Kidney (tissue), 14 donors: Measurements from ENCODE around the gene TSGA10IP. TPM values are rescaled to one million over a fixed set of nuclear protein-coding genes. Genes with fewer than 3 reads are reported as not detected.
A peak's percentile ranks its signal among the peaks of the same experiment; 100 is the strongest.

Source experiments
- DNase-seq, 5 donors: peaks; one replicate each; pipeline ENCODE4 v3.0.0-alpha.2; 2013 to 2020
- FAIRE-seq: peaks from 2 replicates; lab custom pipeline; 2012; peaks lifted over from hg19 to GRCh38; lab: Jason Lieb, UNC
- H3K27ac ChIP-seq, 2 donors: one replicate each; pipeline ENCODE4 v1.7.0; 2013; ENCODE audit warnings: low read depth in 2 of 2, low read length in 2 of 2, inconsistent platforms in 1 of 2
- H3K27me3 ChIP-seq: one replicate; pipeline ENCODE4 v1.7.1; 2013; ENCODE audit warnings: low read length, inconsistent platforms; ENCODE audit not compliant: control insufficient read depth, insufficient read depth
- H3K36me3 ChIP-seq, 3 donors: one replicate each; pipeline versions ENCODE4 v1.7.0 to v1.7.1; 2013; ENCODE audit warnings: low read length in 3 of 3, control low read depth in 1 of 3, inconsistent platforms in 1 of 3; ENCODE audit not compliant: insufficient read depth in 3 of 3, control insufficient read depth in 2 of 3
- H3K4me1 ChIP-seq, 3 donors: one replicate each; pipeline versions ENCODE4 v1.7.0 to v1.7.1; 2013; ENCODE audit warnings: low read length in 3 of 3, inconsistent platforms in 1 of 3, low read depth in 1 of 3; ENCODE audit not compliant: control insufficient read depth in 2 of 3, insufficient read depth in 2 of 3
- H3K4me3 ChIP-seq, 3 donors: one replicate each; pipeline versions ENCODE4 v1.7.0 to v1.8.1; 2013; ENCODE audit warnings: low read length in 3 of 3, control low read depth in 1 of 3, inconsistent platforms in 1 of 3
- H3K9ac ChIP-seq, 3 donors: one replicate each; pipeline versions ENCODE4 v1.7.0 to v1.7.1; 2013; ENCODE audit warnings: low read length in 3 of 3, control low read depth in 1 of 3, inconsistent platforms in 1 of 3
- H3K9me3 ChIP-seq, 3 donors: one replicate each; pipeline versions ENCODE4 v1.7.0 to v1.7.1; 2013; ENCODE audit warnings: low read length in 3 of 3, control low read depth in 1 of 3, inconsistent platforms in 1 of 3; ENCODE audit not compliant: control insufficient read depth in 2 of 3, insufficient read depth in 1 of 3
- CTCF ChIP-seq: IDR thresholded peaks from 3 replicates; pipeline ENCODE4 v1.5.1; 2012; ENCODE audit warnings: mild to moderate bottlenecking, moderate library complexity, borderline replicate concordance; ENCODE audit not compliant: insufficient read depth; ENCODE audit errors: extremely low read depth
- intact Hi-C: fragments of 100-400 bp; cut with DNase I; formaldehyde crosslinking; loops from one replicate; pipeline ENCODE4 v1.11.1; 2022
- polyA plus RNA-seq: library from polyadenylated mRNA; stranded (reverse); fragments of 350-450 nt; fragmentation: Illumina TruSeq; extraction: RNeasy Lipid Tissue Mini Kit (QIAGEN cat#74804); gene quantifications from one replicate; pipeline ENCODE4 v1.2.3, GENCODE V29; 2014; ENCODE audit warnings: low read depth, low replicate concordance; ENCODE audit not compliant: insufficient read depth
- total RNA-seq: library from RNA; stranded (reverse); fragmentation: NEBNext Ultra II Directional; extraction: Animal tissue kit (Norgen Biotek cat#: 25700); gene quantifications from one replicate; pipeline ENCODE4 v1.2.1, GENCODE V29; 2021
- donor health status: control.
- donor health status: control.
- donor health status: control.
- donor health status: control.
- donor health status: control.
- donor health status: DM: yes; HTN: yes; CAD: no.
- donor health status: Normal renal cell carcinoma (clear cell type).

The TSGA10IP gene
- total and polyA plus RNA-seq, 2 donors from 2014 or later, result not detected

DNA sequence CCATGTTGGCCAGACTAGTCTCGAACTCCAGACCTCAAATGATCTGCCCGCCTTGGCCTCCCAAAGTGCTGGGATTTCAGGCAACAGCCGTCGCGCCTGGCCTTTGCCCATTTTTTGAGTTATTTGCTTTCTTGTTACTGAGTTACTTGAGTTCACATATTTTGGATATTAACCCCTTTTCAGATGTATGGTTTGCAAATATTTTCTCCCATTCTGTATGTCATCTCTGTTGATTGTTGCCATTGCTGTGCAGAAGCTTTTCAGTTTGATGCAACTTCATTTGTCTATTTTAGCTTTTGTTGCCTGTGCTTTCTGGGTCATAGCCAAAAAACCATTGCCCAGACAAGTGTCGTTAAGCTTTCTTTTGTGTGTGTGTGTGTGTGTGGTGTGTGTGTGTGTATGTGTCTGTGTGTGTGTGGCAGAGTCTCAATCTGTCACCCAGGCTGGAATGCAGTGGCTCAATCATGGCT is 6.8 kb downstream of the TSGA10IP start:
- H3K9ac ChIP-seq, result no peak overlapping the region

GRCh38 chr11:65953471-65953870 is 8.2 kb downstream of the TSGA10IP start:
- no peaks in the 10 kb centered on the region for H3K36me3 ChIP-seq
- H3K27me3 ChIP-seq, result no peaks in the 10 kb centered on the region
- no peak overlapping the region for H3K4me3 ChIP-seq
- no peak overlapping the region for H3K9ac ChIP-seq
- DNase-seq (peak in 1 of 5 donors; percentile 68), FAIRE-seq (no peak)
- no peaks in the 10 kb centered on the region for H3K9me3 ChIP-seq
- H3K4me1 ChIP-seq, result no peaks in the 10 kb centered on the region
- H3K27ac ChIP-seq, result no peak overlapping the region
- TF ChIP-seq CTCF, result no peak
- intact Hi-C loops, result no loop called here

More for the DNA sequence above, 6.8 kb downstream of the TSGA10IP start:
- H3K4me1 ChIP-seq, result no peaks in the 10 kb centered on the region
- TF ChIP-seq CTCF, result no peak
- no peaks in the 10 kb centered on the region for H3K9me3 ChIP-seq
- FAIRE-seq (no peak), DNase-seq (peak in 1 of 5 donors; percentile 27)
- H3K27me3 ChIP-seq, result no peaks in the 10 kb centered on the region
- no peak overlapping the region for H3K4me3 ChIP-seq
- no peaks in the 10 kb centered on the region for H3K36me3 ChIP-seq
- no peak overlapping the region for H3K27ac ChIP-seq
- intact Hi-C loops, result no loop called here

GRCh38 chr11:65954771-65955170 is 9.5 kb downstream of the TSGA10IP start:
- no peak for FAIRE-seq
- intact Hi-C loops, result no loop called here
- TF ChIP-seq CTCF, result no peak

GRCh38 chr11:65958291-65958690 is 13.0 kb downstream of the TSGA10IP start:
- no peaks in the 10 kb centered on the region for H3K9me3 ChIP-seq
- H3K4me3 ChIP-seq, result no peak overlapping the region
- no peak overlapping the region for H3K9ac ChIP-seq
- DNase-seq (no peak), FAIRE-seq (no peak)
- TF ChIP-seq CTCF, result no peak
- no peaks in the 10 kb centered on the region for H3K27me3 ChIP-seq
- no peak overlapping the region for H3K27ac ChIP-seq
- H3K36me3 ChIP-seq, result no peaks in the 10 kb centered on the region
- H3K4me1 ChIP-seq, result peaks cover 3 to 10% (median 9%) of the 10 kb centered on the region in 3 donors
- intact Hi-C loops, result no loop called here

More at GRCh38 chr11:65954771-65955170, 9.5 kb downstream of the TSGA10IP start:
- Histone ChIP-seq H3K9ac (no peak overlapping the region), H3K27me3 (no peaks in the 10 kb centered on the region), H3K9me3 (no peaks in the 10 kb centered on the region), H3K36me3 (no peaks in the 10 kb centered on the region), H3K4me1 (no peaks in the 10 kb centered on the region), H3K4me3 (no peak overlapping the region), H3K27ac (no peak overlapping the region)
- no peak for DNase-seq
